HT-29 (cell line): Measurements from ENCODE around the gene PGPEP1. TPM values are rescaled to one million over a fixed set of nuclear protein-coding genes. Genes with fewer than 3 reads are reported as not detected.
"Not testable (repeated sequence)": the region's sequence is repeated elsewhere in the genome, so short reads cannot be mapped to it uniquely, and the experiment has no call there.

Experiments
- DNase-seq: peaks from one replicate; pipeline ENCODE4 v3.0.0-alpha.2; 2015; ENCODE audit warnings: low spot score
- total RNA-seq: library from RNA; depleted of rRNA; stranded (reverse); fragments of >200 nt; shearing (Covaris generic); gene quantifications from 2 replicates; pipeline ENCODE4 v1.2.3, GENCODE V29; 2014

PGPEP1 gene
- total RNA-seq, 1 experiment from 2014 or later: 18.9 TPM

DNA sequence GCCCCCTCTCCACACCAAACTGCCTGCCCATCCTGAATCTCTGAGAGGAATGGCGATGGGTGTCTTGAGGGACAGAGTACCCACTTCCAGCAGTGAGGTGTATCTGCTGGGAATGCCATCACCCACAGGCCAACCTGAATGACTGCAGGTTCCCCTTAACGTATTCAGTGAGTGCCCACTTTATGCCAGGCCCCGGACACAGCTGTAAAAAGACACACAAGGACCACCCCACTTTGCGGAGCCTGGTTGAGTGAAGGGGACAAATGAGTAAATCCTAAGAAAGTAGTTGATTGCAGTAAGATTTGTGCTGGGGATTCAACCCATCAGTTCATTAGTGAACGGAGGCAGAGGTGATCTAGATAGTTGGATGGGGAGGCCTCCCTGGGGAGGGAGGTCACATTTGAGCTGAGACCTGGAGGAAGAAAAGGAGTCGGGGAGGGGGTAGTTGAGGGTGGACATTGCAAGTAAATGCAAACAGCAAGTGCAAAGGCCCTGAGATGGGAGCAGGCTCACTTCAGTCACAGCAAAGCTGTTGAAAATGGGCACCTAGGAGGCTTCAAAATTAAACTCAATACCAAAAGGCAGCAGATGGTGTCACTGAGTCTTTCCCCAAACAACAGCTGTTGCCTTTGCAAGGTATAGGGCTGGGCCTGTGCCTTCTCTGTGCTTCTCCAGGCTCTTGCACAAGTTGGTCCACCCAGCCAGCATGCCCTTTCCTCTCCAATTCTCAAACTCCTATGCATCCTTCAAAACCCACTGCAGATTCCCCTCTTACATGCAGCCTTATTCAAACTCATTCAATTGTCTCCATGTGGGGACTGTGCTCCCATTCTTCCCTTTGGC lies 49.9 kb downstream of the PGPEP1 start:
- DNase-seq: no peak

DNA sequence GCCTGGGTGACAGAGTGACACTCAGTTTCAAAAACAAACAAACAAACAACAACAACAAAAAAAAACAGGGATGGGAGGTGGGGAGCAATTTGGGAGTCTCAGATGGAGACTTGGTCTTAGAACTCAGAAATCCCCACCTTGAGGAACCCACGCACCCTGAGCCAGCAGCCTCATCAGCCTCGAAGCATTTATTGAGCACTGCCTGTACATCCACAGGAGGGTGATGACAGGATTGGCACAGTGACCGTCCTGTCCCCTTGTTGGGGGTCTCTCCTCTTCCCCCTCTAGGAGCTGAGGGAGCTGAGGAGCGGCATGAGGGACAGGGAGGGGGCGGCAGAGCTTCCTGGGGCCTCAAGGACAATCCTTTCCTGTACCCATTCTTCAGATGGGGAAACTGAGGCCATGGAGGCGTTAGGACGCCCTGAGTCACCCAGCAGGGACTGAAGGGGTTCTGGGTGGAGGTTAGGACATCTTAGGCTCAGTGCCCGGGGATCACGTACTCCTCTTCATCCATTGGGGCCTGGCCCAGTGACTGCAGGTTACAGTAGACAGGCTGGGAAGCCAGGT lies 51.2 kb downstream of the PGPEP1 start:
- no peak for DNase-seq

DNA sequence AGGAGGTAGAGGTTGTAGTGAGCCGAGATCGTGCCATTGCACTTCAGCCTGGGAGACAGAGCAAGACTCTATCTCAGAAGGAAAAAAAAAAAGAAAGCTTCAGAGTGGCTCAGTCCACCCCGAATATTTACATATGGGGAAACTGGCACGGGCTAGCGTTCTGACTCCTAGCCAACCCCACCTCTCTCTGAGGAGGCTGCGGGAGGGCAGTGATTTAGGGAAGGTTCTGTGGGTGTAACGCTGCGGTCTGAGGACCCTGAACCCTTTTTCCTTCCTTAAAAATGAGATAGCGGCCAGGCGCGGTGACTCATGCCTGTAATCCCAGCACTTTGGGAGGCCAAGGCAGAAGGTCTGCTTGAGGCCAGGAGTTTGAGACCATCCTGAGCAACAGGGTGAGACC lies 52.0 kb downstream of the PGPEP1 start:
- no peak for DNase-seq

DNA sequence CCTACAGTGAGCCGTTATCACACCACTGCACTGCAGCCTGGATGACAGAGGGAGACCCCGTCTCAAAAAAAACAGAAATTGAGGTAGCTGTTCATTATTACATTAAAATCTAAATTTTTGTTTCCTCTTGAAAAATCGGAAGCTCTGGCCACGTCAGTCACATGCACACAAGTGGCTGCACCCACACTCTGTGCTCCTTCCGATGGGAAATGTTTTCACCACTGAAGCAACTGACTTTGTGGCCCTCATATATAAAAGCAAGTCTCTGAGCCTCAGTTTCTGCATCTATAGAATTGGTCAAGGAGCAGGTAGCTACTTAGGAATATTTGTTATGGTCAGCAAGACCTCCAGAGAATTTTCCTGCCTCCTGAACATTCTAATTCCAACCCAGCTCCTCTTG lies 52.5 kb downstream of the PGPEP1 start:
- no peak for DNase-seq

DNA sequence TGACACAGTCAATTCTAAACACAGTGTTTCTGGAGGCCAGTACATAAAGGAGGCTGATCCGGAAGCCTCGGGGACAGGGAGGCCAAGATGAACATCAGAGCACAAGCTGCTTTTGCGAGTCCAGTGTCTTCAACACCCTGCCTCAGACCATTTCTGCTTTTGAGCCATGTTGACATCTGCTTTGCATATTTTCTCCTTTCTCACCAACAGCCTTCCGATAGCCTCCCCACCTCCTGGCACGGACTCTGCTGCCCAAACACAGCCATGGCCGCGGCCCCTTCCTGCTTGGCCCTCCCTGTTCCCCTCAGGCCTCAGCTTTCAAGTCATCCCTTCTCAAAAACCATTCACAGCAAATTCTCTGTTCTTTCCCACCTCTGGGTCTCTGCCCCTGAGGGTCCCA lies 53.4 kb downstream of the PGPEP1 start:
- no peak for DNase-seq

DNA sequence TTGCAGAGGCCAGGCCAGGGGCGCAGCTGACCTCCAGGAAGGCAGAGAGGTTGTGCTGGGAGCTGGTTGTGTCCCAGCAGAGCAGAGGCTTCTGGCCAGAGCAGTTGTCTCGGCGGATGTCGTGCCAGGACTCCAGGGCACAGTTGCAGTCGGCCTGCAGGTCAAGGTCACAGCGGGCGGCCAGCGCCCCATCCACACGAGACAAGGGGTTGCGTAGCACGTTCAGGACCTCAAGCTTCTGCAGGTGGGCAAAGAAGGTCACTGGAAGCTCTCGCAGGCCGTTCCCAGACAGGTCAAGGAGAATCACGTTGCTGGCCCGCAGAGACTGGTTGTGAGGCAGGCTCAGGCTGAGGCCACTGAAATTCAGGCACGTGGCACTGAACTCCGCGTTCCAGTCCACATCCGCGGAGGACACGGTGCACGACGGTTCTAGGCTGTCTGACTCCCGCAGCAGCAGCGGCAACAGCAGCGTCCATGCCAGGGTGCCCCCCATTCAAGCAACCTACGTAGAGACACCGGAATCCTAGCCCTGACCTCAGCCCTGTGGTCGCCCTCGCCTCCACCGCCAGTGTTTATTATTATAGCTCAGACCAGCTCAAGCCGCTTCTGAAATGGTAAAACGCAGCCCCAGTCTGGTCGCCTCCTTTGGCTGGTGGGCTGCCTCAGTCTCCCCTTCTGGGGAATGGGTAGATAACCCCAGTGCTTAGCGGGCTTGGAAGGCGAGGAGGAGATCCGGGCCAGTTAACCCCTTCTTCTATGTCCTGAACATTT lies 56.3 kb downstream of the PGPEP1 start:
- no peak for DNase-seq

DNA sequence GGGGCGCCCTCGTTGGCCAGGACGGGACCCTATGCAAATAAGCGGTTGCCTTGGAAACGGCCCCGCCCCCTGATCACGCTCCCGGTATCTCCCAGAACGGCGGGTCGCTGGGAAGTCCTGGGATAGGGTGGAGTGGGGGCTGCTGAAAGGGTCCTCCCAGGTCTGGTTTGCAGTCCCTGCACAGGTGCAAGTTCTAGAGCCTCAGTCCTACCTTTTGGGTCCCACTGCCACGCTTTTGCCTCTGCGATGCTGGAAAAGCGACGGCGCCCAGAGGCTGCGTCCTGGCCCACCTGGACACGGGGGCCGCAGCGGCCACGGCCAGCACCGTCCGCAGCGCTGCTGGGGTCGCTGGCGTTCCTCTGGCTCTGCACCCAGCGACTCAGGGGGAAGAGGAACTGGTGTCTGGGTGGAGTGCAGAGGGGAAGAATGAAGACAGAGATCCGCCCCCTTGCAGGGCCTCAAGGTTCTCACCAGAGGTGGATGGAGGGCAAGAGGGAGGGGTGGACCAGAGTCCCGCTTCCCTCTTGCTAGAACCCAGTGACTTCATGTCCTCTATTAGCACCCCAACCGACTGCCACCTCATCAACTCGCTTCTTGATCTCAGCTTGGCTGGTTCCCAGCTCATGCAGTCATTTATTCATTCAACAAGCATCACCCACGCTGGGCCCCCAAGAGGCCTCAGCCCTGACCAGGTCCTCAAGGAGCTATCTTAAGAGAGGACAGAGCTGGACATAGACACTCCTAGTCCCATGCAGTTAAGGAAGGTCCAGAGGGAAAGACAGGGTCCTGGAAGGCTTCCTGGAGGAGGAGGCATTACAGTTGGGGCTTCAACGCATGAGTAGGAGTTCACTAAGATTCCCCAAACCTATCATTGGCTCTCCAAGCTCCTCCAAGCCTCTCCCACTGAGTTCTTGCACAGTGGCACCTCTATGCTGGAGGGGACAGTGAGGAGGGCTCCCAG lies 57.1 kb downstream of the PGPEP1 start, which contains the start of gene LRRC25:
LRRC25 (minus strand) TSS at position 381 of the 961 bp plus-strand sequence. CDS start 659 bp downstream, outside the sequence.
- DNase-seq: no peak

DNA sequence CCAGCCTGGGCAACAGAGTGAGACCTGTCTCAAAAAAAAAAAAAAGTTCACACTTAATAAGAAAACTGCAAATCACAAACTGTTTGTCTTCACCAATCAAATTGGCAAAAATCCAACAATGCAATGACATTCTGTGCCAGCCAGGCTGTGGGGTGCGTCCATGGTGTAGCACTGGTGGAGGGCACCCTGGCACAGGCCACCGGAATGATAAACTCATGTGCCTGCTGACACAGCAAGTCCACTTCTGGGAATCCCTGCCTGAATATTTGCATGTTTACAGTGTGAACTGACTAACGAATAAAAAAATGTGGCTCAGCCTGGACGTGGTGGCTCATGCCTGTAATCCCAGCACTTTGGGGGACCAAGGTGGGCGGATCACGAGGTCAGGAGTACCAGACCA lies 58.6 kb downstream of the PGPEP1 start:
- no peak for DNase-seq

DNA sequence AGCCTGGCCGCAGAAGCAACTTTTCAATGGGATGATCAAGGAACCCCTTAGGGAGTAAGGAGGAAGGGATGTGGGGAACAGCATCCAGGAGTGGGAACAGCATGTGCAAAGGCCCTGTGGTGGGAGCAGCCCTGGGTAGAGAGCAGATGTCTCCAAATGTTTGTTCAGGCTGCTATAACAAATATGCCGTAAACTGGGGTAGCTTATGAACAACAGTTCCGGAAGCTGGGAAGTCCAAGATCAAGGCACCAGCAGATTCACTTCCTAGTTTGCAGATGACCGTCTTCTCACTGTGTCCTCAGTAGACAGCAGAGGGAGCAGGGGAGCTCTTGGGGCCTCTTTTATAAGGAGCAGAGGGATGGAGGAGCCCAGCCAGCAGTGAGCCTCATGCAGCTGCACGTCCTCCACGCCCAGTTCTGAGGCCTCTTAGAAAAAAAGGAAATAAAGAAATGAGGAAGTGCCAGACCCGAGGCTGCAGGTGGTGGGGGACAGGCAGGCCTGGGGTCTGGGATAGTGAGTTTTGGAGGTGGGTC lies 61.2 kb downstream of the PGPEP1 start:
- peak; percentile 87 for DNase-seq

DNA sequence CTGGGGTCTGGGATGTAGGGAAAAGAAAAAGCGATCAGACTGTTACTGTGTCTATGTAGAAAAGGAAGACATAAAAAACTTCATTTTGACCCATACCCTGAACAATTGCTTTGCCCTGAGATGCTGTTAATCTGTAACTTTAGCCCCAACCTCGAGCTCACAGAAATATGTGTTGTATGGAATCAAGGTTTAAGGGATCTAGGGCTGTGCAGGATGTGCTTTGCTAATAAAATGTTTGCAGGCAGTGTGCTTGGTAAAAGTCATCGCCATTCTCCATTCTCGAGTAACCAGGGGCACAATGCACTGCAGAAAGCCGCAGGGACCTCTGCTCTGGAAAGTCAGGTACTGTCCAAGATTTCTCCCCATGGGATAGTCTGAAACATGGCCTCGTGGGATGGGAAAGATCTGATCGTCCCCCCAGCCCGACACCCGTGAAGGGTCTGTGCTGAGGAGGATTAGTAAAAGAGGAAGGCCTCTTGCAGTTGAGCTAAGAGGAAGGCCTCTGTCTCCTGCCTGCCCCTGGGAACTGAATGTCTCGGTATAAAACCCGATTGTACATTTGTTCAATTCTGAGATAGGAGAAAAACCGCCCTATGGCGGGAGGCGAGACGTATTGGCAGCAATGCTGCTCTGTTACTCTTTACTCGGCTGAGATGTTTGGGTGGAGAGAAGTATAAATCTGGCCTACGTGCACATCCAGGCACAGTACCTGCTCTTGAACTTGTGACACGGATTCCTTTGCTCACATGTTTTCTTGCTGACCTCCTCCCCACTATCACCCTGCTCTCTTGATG lies 62.3 kb downstream of the PGPEP1 start:
- DNase-seq: not testable (repeated sequence)

DNA sequence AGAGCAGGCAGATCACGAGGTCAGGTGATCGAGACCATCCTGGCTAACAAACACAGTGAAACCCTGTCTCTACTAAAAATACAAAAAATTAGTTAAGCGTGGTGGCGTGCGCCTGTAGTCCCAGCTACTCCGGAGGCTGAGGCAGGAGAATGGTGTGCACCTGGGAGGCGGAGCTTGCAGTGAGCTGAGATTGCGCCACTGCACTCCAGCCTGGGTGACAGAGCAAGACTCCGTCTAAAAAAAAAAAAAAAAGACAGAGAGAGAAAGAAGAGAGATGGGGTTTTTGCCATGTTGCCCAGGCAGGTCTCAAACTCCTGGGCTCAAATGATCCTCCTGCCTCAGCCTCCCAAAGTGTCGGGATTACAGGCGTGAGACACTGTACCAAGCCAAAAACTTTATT lies 65.4 kb downstream of the PGPEP1 start:
- not testable (repeated sequence) for DNase-seq

DNA sequence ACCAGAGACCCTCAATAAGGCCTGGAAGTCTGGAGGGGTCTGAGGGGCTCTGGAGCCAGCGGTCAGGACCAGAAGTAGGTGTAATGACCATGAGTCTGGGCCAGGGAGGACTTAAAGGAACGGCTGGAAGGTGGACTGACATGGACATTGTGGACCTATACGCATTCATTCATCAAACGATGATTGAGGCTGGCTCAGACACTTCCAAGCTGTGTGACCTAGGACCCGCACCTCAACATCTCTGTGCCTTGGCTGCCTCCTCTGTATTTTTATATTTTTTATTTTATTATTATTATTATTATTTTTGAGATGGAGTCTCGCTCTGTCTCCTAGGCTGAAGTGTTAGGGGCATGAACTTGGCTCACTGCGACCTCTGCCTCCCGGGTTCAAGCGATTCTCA lies 66.4 kb downstream of the PGPEP1 start:
- DNase-seq: no peak

DNA sequence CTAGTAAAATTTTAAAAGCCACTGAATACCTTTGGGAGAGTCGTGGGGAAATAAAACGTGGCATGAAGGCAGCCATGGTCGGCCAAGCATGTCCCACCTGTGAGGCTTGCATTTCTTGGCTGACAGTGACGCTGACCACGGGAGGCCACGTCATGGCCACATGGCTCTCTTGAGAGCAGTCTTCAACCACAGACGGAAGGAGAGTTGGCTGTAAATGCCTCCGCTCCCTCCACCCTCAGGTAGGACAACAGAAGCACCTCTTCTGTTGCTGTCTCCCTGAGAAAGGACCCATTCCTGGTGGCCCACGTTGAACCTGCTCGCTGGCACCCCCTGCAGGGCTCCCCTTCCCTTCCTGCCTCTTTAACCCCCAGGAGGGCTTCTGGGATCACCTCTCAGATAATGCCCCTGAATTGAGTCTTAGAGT lies 67.7 kb downstream of the PGPEP1 start:
- DNase-seq: peak; percentile 59

DNA sequence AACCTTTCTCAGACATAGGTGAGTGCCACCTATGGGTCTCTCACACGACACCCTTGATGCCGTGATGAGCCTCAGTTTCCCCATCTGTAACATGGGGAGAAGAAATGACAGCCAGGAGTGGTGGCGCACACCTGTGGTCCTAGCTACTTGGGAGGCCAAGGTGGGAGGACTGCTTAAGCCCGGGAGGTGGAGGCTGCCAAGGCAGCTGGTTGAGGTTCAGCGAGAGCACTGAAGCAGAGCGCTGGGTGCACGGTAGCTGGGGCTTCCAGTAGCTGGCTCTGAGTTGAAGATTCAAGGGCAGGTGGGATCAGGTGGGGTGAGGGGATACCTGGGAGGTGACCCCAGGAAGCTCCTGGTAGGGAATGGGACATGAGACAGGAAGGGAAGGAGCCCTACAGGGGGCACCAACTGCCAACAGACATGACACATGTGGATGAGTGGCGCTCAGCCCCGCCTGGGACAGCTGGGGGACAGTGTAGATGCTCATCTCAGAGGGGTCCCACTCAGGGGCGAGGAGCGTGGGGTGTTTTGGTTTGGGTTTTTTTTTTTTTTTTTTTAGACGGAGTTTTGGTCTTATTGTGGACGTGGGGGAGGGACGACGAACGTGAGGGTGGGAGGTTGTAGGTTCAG lies 72.3 kb downstream of the PGPEP1 start:
- DNase-seq: no peak

DNA sequence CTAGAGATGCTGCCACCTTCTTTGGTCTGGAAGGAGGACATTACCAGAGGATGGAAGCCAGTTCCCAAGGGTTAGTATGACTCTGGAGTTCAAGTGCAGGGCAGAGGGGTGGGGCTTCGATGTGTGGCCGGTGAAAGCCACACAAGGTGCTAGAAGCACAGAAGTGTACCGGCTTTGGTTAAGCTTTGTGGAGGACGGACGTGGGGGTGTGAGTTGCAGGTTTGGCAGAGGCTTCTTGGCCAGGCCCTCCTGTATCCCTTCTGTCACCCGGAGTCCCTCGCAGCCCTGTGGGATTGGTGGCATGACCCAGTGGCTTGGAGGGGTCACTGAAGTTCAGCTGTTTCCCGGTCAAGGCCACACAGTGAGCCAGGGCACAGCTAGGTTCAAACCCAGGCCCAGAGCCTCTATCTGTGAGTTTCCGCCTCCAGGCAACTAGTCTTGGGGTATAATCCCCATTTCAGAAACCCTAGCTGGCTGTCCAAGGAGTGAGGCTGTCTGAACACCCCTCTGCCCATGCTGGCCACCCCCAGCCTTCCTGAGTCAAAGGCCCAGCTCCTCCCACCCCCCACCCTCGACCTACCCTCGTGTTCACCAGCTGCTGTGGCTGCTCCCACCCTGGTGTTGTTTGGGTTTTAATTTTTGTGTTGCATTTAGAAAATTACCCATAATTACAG lies 74.2 kb downstream of the PGPEP1 start:
- DNase-seq: peak; percentile 47

DNA sequence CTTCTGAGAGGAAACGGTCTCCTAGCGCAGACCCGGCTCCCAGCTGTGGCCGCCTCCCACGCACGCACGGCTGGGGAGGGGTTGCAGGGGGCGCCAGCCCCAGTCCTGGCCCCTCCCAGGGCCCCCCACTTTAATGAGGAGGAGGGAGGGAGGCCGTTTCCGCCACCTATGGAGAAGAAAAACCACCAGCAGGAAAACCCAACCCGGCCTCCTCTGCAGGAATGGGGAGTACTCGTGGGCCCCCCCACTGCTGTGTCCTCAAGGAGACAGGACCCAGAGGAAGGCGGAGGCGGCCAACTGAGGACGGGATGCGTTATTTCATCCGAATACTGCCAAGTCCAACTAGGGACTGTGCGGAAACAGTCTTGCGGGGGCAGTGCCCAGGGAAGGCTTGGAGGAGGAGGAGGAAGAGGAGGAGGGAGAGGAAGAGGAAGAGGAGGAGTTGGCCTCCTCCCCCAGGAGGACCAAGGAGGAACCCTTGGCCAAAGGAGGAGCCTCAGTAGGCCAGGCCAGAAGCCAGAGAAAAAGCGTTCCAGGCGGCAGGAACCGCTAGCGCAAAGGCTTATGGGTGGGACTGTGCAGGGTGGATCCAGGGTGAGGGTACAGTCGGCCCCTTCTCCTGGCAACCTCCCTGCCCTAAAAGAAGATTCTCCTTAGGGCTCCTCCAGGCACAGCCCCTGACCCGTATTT lies 74.9 kb downstream of the PGPEP1 start:
- DNase-seq: no peak

DNA sequence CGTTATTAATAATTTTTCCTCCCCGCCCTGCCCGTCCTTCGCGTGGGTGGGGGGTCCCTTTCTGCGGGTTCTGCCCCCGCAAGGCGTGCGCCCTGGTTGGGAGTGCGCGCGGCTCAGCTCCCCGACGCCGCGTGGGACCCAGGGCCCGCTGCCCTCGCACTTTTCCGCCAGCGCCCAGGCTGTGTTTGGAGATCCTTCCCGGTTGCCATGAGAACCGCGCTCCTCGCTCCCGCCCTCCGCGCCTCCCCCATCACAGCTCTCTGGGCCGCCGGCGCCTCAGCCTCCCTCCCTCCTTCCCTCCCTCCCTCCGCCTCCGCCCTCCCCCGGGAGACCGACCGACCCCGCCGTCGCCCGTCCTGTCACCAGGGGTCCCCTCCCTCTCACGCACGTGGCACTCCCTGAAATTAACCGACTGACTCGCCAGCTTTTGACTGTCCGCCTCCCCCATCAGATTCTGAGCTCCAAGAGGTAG lies 76.4 kb downstream of the PGPEP1 start:
- DNase-seq: peak; percentile 82
